ENCODE results near the gene INTS13. TPM values are rescaled to one million over a fixed set of nuclear protein-coding genes. Genes with fewer than 3 reads are reported as not detected.

The INTS13 gene
- total and polyA plus RNA-seq, 2 donors (not counting 1 experiment from before 2014, with no cell fraction given), result 9.2 to 16.2 TPM

- no peaks in the 10 kb centered on the region for H4K20me1 ChIP-seq (ENCODE audit: control insufficient read depth, insufficient read depth, low read length, poor library complexity, severe bottlenecking)
- TF ChIP-seq CTCF (IDR thresholded peaks at IDR 0.05), result no peak
- no peak for TF ChIP-seq EZH2 (IDR thresholded peaks at IDR 0.05; ENCODE audit: borderline replicate concordance, insufficient read depth, low read depth, low read length, poor library complexity, severe bottlenecking)
- no peaks in the 10 kb centered on the region for H3K27me3 Mint-ChIP-seq
- intact Hi-C loops (cut with micrococcal nuclease), result loop anchor here (2.0 kb wide), 1 partner anchor 83 kb away; the partner anchor contains the start of gene FGFR1OP2
- no peak overlapping the region for H3K4me3 ChIP-seq (ENCODE audit: control extremely low read depth in 1 of 5, extremely low read depth in 1 of 5, insufficient read depth in 1 of 5, low read depth in 2 of 5, low read length in 4 of 5)
- CTCF ChIA-PET, result interaction anchor here (0.7 to 6.8 kb wide), 8 partner anchors 21 to 453 kb away, joined by 3 to 49 read pairs (median 6); partner anchors contain the start of genes ITPR2 and TM7SF3
- H2AFZ ChIP-seq (ENCODE audit: insufficient read depth, low read depth, low read length, poor library complexity, severe bottlenecking), result peak overlapping the region; percentile 7
- H3K9me3 Mint-ChIP-seq (ENCODE audit: insufficient read depth), result no peaks in the 10 kb centered on the region
- no peak overlapping the region for H3K27ac Mint-ChIP-seq
- WGBS (ENCODE audit: insufficient coverage), result 42% methylated on average over 1 of the region's 1 CpG
- H3K27ac ChIP-seq (ENCODE audit: low read length in 2 of 2), result no peak overlapping the region
- H3K9ac ChIP-seq (ENCODE audit: low read length), result no peak overlapping the region
- no peak overlapping the region for H3K4me3 Mint-ChIP-seq
- no peaks in the 10 kb centered on the region for H3K4me1 Mint-ChIP-seq
- H3K27me3 ChIP-seq (replicated peaks in 1 of 4; ENCODE audit: control extremely low read depth in 1 of 4, control insufficient read depth in 3 of 4, insufficient read depth in 4 of 4, low read length in 3 of 4), result no peaks in the 10 kb centered on the region
- peaks cover 3 to 8% of the 10 kb centered on the region in 2 donors for H3K4me1 ChIP-seq (ENCODE audit: control insufficient read depth in 2 of 2, insufficient read depth in 2 of 2, low read length in 2 of 2)
- H3K79me2 ChIP-seq (ENCODE audit: control insufficient read depth, insufficient read depth, low read length), result no peaks in the 10 kb centered on the region
- H3K36me3 ChIP-seq (replicated peaks in 1 of 2; ENCODE audit: control extremely low read depth in 1 of 2, control insufficient read depth in 1 of 2, extremely low read depth in 1 of 2, insufficient read depth in 2 of 2, low read length in 1 of 2), result no peaks in the 10 kb centered on the region
- no peak for DNase-seq
- no peak overlapping the region for H3K4me2 ChIP-seq (replicated peaks; ENCODE audit: low read depth, low read length, poor library complexity, severe bottlenecking)
- no peaks in the 10 kb centered on the region for H3K9me3 ChIP-seq (ENCODE audit: control extremely low read depth in 1 of 3, control insufficient read depth in 2 of 3, insufficient read depth in 1 of 3, low read length in 2 of 3)
- POLR2A ChIA-PET, result no interaction called here
- ATAC-seq (ENCODE audit: low read depth), result no peak
These were observed 82.4 kb downstream of the INTS13 start for GRCh38 chr12:26855337-26855736.

Other genes with a start within 250 kb of the INTS13 start
- 113 and 122 TPM in 2 replicates for gene ITPR2, start 104.8 kb downstream of the INTS13 start, total RNA-seq
- 4.3 and 6.6 TPM in 2 replicates for gene ITPR2, start 104.8 kb downstream of the INTS13 start, polyA plus RNA-seq
- 64.3 and 67.3 TPM in 2 replicates for gene FGFR1OP2, start 489 bp upstream of the INTS13 start, total RNA-seq
- 22.3 and 29.8 TPM in 2 replicates for gene FGFR1OP2, start 489 bp upstream of the INTS13 start, polyA plus RNA-seq
- 33.5 and 42.0 TPM in 2 replicates for gene TM7SF3, start 76.4 kb upstream of the INTS13 start, total RNA-seq
- 23.1 and 24.5 TPM in 2 replicates for gene TM7SF3, start 76.4 kb upstream of the INTS13 start, polyA plus RNA-seq
- 76.7 and 81.8 TPM in 2 replicates for gene MED21, start 84.6 kb upstream of the INTS13 start, total RNA-seq
- 13.7 and 21.5 TPM in 2 replicates for gene MED21, start 84.6 kb upstream of the INTS13 start, polyA plus RNA-seq
- gene C12orf71, start 144.6 kb upstream of the INTS13 start, total RNA-seq, result not detected in 2 replicates
- gene C12orf71, start 144.6 kb upstream of the INTS13 start, polyA plus RNA-seq, result not detected in 2 replicates

All from B cell (primary cell).